Activated CD8-positive, alpha-beta memory T cell treated with anti-CD3 and anti-CD28 coated beads, Interleukin-2, amount 10 ng/mL, durations not matched to agents 7 days and 5 days (primary cell): ENCODE measurements around the gene RNASE13. TPM values are rescaled to one million over a fixed set of nuclear protein-coding genes. Genes with fewer than 3 reads are reported as not detected.
"Not testable (repeated sequence)": the region's sequence is repeated elsewhere in the genome, so short reads cannot be mapped to it uniquely, and the experiment has no call there.

Source experiments
- ATAC-seq: fragments of 150-1000 bp; cut with Tn5 transposase; one replicate; pipeline ENCODE4 v1.10.0; 2021; ENCODE audit warnings: moderate library complexity
- CTCF ChIA-PET: fragments of 350-600 bp; sonication (Branson Sonifier 250); formaldehyde crosslinking; loops from one replicate; lab custom pipeline; 2021; ENCODE audit warnings: antibody characterized with exemption; lab: Charles Lee
- DNase-seq: peaks from one replicate; pipeline ENCODE4 v3.0.0-alpha.2; 2020
- H3K27ac Mint-ChIP-seq: one replicate; pipeline ENCODE4 v1.8.0; 2021; ENCODE audit warnings: mild to moderate bottlenecking, mixed read lengths
- H3K27me3 Mint-ChIP-seq: one replicate; pipeline ENCODE4 v1.8.0; 2021; ENCODE audit warnings: mixed read lengths
- H3K36me3 Mint-ChIP-seq: one replicate; pipeline ENCODE4 v1.8.0; 2021; ENCODE audit warnings: mild to moderate bottlenecking, mixed read lengths
- H3K4me1 Mint-ChIP-seq: one replicate; pipeline ENCODE4 v1.8.0; 2021; ENCODE audit warnings: mixed read lengths
- H3K4me3 Mint-ChIP-seq: one replicate; pipeline ENCODE4 v1.8.0; 2021; ENCODE audit warnings: mild to moderate bottlenecking, moderate library complexity, mixed read lengths
- H3K9me3 Mint-ChIP-seq: one replicate; pipeline ENCODE4 v1.8.0; 2022; ENCODE audit warnings: low read depth, mixed read lengths
- total RNA-seq, 2 experiments: library from RNA; stranded (reverse); gene quantifications; one replicate each; pipeline ENCODE4 v1.2.3, GENCODE V29; 2021

The RNASE13 gene
- total RNA-seq, 2 experiments from 2014 or later = not detected

- H3K9me3 Mint-ChIP-seq = no peaks in the 10 kb centered on the region
- no peak for DNase-seq
- CTCF ChIA-PET = interaction anchor here (4.4 to 4.6 kb wide), 2 partner anchors 16 to 28 kb away, joined by 15 to 21 read pairs; no protein-coding TSS in a partner anchor
- no peaks in the 10 kb centered on the region for H3K27me3 Mint-ChIP-seq
- H3K4me3 Mint-ChIP-seq = no peak overlapping the region
- no peak overlapping the region for H3K27ac Mint-ChIP-seq
- ATAC-seq = no peak
- H3K36me3 Mint-ChIP-seq = peaks cover 22% of the 10 kb centered on the region
- peaks cover 5% of the 10 kb centered on the region for H3K4me1 Mint-ChIP-seq
These were observed 35.0 kb downstream of the RNASE13 start for GRCh38 chr14:20999591-20999990.

- H3K36me3 Mint-ChIP-seq = peaks cover 29% of the 10 kb centered on the region
- H3K4me1 Mint-ChIP-seq = peaks cover 10% of the 10 kb centered on the region
- ATAC-seq (no peak), DNase-seq (no peak)
- CTCF ChIA-PET = interaction anchor here (1.6 to 4.6 kb wide), 3 partner anchors 16 to 106 kb away, joined by 5 to 21 read pairs (median 15); no protein-coding TSS in a partner anchor
- H3K9me3 Mint-ChIP-seq = no peaks in the 10 kb centered on the region
- H3K27me3 Mint-ChIP-seq = no peaks in the 10 kb centered on the region
- H3K4me3 Mint-ChIP-seq = no peak within 1 kb of the TSS
- no peak within 1 kb of the TSS for H3K27ac Mint-ChIP-seq
These were observed 35.8 kb downstream of the RNASE13 start, which contains the start of gene SLC39A2 for GRCh38 chr14:20998674-20999366. SLC39A2 (plus strand) TSS chr14:20999293; CDS start chr14:20999447, 154 bp downstream.

GRCh38 chr14:20998139-20998538 lies 36.5 kb downstream of the RNASE13 start:
- ATAC-seq = no peak
- no peaks in the 10 kb centered on the region for H3K27me3 Mint-ChIP-seq

GRCh38 chr14:20997564-20997963 lies 37.0 kb downstream of the RNASE13 start:
- ATAC-seq = no peak
- H3K4me3 Mint-ChIP-seq = no peak overlapping the region
- H3K27ac Mint-ChIP-seq = no peak overlapping the region

More at GRCh38 chr14:20998139-20998538, 36.5 kb downstream of the RNASE13 start:
- Mint-ChIP-seq H3K4me3 (no peak overlapping the region), H3K4me1 (peaks cover 11% of the 10 kb centered on the region), H3K9me3 (no peaks in the 10 kb centered on the region), H3K27ac (no peak overlapping the region), H3K36me3 (peaks cover 32% of the 10 kb centered on the region)
- DNase-seq = no peak
- CTCF ChIA-PET = interaction anchor here (0.7 to 4.6 kb wide), 5 partner anchors 17 to 106 kb away, joined by 3 to 21 read pairs (median 5); partner anchors contain the start of gene NDRG2

GRCh38 chr14:20997115-20997514 lies 37.5 kb downstream of the RNASE13 start:
- Mint-ChIP-seq H3K4me1 (peaks cover 15% of the 10 kb centered on the region), H3K36me3 (peaks cover 40% of the 10 kb centered on the region), H3K4me3 (no peak overlapping the region), H3K27me3 (no peaks in the 10 kb centered on the region), H3K9me3 (no peaks in the 10 kb centered on the region), H3K27ac (no peak overlapping the region)
- ATAC-seq (no peak), DNase-seq (no peak)
- CTCF ChIA-PET = interaction anchor here (1.2 to 4.6 kb wide), 4 partner anchors 18 to 107 kb away, joined by 3 to 21 read pairs (median 10); no protein-coding TSS in a partner anchor

More at GRCh38 chr14:20997564-20997963, 37.0 kb downstream of the RNASE13 start:
- Mint-ChIP-seq H3K9me3 (no peaks in the 10 kb centered on the region), H3K27me3 (no peaks in the 10 kb centered on the region), H3K4me1 (peaks cover 12% of the 10 kb centered on the region), H3K36me3 (peaks cover 35% of the 10 kb centered on the region)
- DNase-seq = no peak
- CTCF ChIA-PET = interaction anchor here (0.7 to 4.6 kb wide), 5 partner anchors 18 to 107 kb away, joined by 3 to 21 read pairs (median 5); partner anchors contain the start of gene NDRG2

GRCh38 chr14:20996521-20996920 lies 38.1 kb downstream of the RNASE13 start:
- H3K9me3 Mint-ChIP-seq = no peaks in the 10 kb centered on the region
- peaks cover 44% of the 10 kb centered on the region for H3K36me3 Mint-ChIP-seq
- H3K27me3 Mint-ChIP-seq = no peaks in the 10 kb centered on the region
- DNase-seq (no peak), ATAC-seq (no peak)
- peaks cover 21% of the 10 kb centered on the region for H3K4me1 Mint-ChIP-seq
- H3K4me3 Mint-ChIP-seq = no peak overlapping the region
- CTCF ChIA-PET = interaction anchor here (0.9 to 4.6 kb wide), 3 partner anchors 9 to 25 kb away, joined by 3 to 21 read pairs (median 15); no protein-coding TSS in a partner anchor
- H3K27ac Mint-ChIP-seq = no peak overlapping the region

GRCh38 chr14:20989787-20990600 lies 44.6 kb downstream of the RNASE13 start, which contains the start of gene METTL17:
METTL17 (plus strand) TSS chr14:20989980; CDS start chr14:20990003, 23 bp downstream.
- peak; percentile 95 for DNase-seq
- ATAC-seq = peak; percentile 97
- peaks cover 47% of the 10 kb centered on the region for H3K4me1 Mint-ChIP-seq
- peaks cover 27% of the 10 kb centered on the region for H3K36me3 Mint-ChIP-seq
- CTCF ChIA-PET = interaction anchor here (1.2 to 2.9 kb wide), 2 partner anchors 18 to 102 kb away, joined by 4 to 27 read pairs; no protein-coding TSS in a partner anchor
- H3K27ac Mint-ChIP-seq = peak within 1 kb of the TSS; percentile 85
- H3K27me3 Mint-ChIP-seq = peaks cover 1% of the 10 kb centered on the region
- peak within 1 kb of the TSS; percentile 91 for H3K4me3 Mint-ChIP-seq
- H3K9me3 Mint-ChIP-seq = no peaks in the 10 kb centered on the region

- no peak for DNase-seq
These were observed 45.2 kb downstream of the RNASE13 start for GRCh38 chr14:20989471-20989786.

GRCh38 chr14:20988717-20989470 lies 45.7 kb downstream of the RNASE13 start:
- DNase-seq = no peak
- Mint-ChIP-seq H3K4me1 (peaks cover 39% of the 10 kb centered on the region), H3K36me3 (peaks cover 17% of the 10 kb centered on the region), H3K9me3 (no peaks in the 10 kb centered on the region), H3K27me3 (peaks cover 2% of the 10 kb centered on the region), H3K27ac (peak overlapping the region; percentile 52), H3K4me3 (peak overlapping the region; percentile 91)
- ATAC-seq = no peak
- CTCF ChIA-PET = interaction anchor here (0.6 to 2.9 kb wide), 5 partner anchors 17 to 131 kb away, joined by 3 to 27 read pairs (median 4); no protein-coding TSS in a partner anchor

More at GRCh38 chr14:20989471-20989786, 45.2 kb downstream of the RNASE13 start:
- Mint-ChIP-seq H3K9me3 (no peaks in the 10 kb centered on the region), H3K27ac (peak overlapping the region; percentile 85), H3K4me1 (peaks cover 41% of the 10 kb centered on the region), H3K4me3 (peak overlapping the region; percentile 91), H3K27me3 (peaks cover 2% of the 10 kb centered on the region), H3K36me3 (peaks cover 22% of the 10 kb centered on the region)
- no peak for ATAC-seq
- CTCF ChIA-PET = interaction anchor here (0.6 to 2.9 kb wide), 4 partner anchors 16 to 103 kb away, joined by 3 to 27 read pairs (median 4); no protein-coding TSS in a partner anchor

GRCh38 chr14:20986811-20987210 lies 47.8 kb downstream of the RNASE13 start:
- ATAC-seq (no peak), DNase-seq (no peak)
- no peak overlapping the region for H3K4me3 Mint-ChIP-seq
- peaks cover 30% of the 10 kb centered on the region for H3K4me1 Mint-ChIP-seq
- no peak overlapping the region for H3K27ac Mint-ChIP-seq
- peaks cover 2% of the 10 kb centered on the region for H3K27me3 Mint-ChIP-seq
- CTCF ChIA-PET = interaction anchor here (2.9 kb wide), 1 partner anchor 15 kb away, joined by 27 read pairs; no protein-coding TSS in a partner anchor
- peaks cover 3% of the 10 kb centered on the region for H3K36me3 Mint-ChIP-seq
- H3K9me3 Mint-ChIP-seq = no peaks in the 10 kb centered on the region

- H3K4me1 Mint-ChIP-seq = peaks cover 20% of the 10 kb centered on the region
- CTCF ChIA-PET = interaction anchor here (0.6 to 1.0 kb wide), 2 partner anchors 13 to 14 kb away, joined by 3 read pairs; no protein-coding TSS in a partner anchor
- H3K4me3 Mint-ChIP-seq, DNase-seq, H3K9me3 Mint-ChIP-seq, ATAC-seq, H3K27me3 Mint-ChIP-seq, H3K27ac Mint-ChIP-seq, H3K36me3 Mint-ChIP-seq: not testable (repeated sequence)
These were observed 49.0 kb downstream of the RNASE13 start for GRCh38 chr14:20985650-20986049.
